Smooth muscle cell (in vitro differentiated cells): Measurements from ENCODE around the gene AGPAT3. TPM values are rescaled to one million over a fixed set of nuclear protein-coding genes. Genes with fewer than 3 reads are reported as not detected.

Experiments
- DNase-seq: peaks from one replicate; lab custom pipeline; 2025; ENCODE audit not compliant: unreplicated experiment; lab: John Stamatoyannopoulos, UW
- H2AFZ ChIP-seq: fragments of 200-600 bp; sonication (generic); 2 replicates; pipeline ENCODE4 v1.6.0; 2016; ENCODE audit warnings: antibody characterized with exemption, low read depth, mild to moderate bottlenecking
- H3F3A ChIP-seq: fragments of 200-600 bp; sonication (generic); 2 replicates; pipeline ENCODE4 v1.6.0; 2017; ENCODE audit warnings: antibody characterized with exemption, low read depth
- H3K27ac ChIP-seq: fragments of 200-600 bp; sonication (generic); 2 replicates; pipeline ENCODE4 v1.5.1; 2016; ENCODE audit warnings: low read depth, mild to moderate bottlenecking
- H3K27me3 ChIP-seq: fragments of 200-600 bp; sonication (generic); 2 replicates; pipeline ENCODE4 v1.6.1; 2016; ENCODE audit warnings: low read depth, mild to moderate bottlenecking
- H3K36me3 ChIP-seq: fragments of 200-600 bp; sonication (generic); 2 replicates; pipeline ENCODE4 v1.5.1; 2016; ENCODE audit warnings: low read depth
- H3K4me1 ChIP-seq: fragments of 200-600 bp; sonication (generic); 2 replicates; pipeline ENCODE4 v1.5.1; 2016; ENCODE audit warnings: low read depth
- H3K4me2 ChIP-seq: fragments of 200-600 bp; sonication (generic); 2 replicates; pipeline ENCODE4 v1.6.0; 2016; ENCODE audit warnings: mild to moderate bottlenecking
- H3K4me3 ChIP-seq: fragments of 200-600 bp; sonication (generic); 2 replicates; pipeline ENCODE4 v1.5.1; 2016; ENCODE audit warnings: mild to moderate bottlenecking
- H3K79me2 ChIP-seq: fragments of 200-600 bp; sonication (generic); 2 replicates; pipeline ENCODE4 v1.6.0; 2016; ENCODE audit warnings: low read depth, mild to moderate bottlenecking
- H3K9ac ChIP-seq: fragments of 200-600 bp; sonication (generic); 2 replicates; pipeline ENCODE4 v1.6.0; 2016; ENCODE audit warnings: low read depth
- H3K9me3 ChIP-seq: fragments of 200-600 bp; sonication (generic); replicated peaks from 2 replicates; pipeline ENCODE4 v1.5.1; 2016; ENCODE audit warnings: low read depth
- H4K20me1 ChIP-seq: fragments of 200-600 bp; sonication (generic); 2 replicates; pipeline ENCODE4 v1.6.0; 2016; ENCODE audit warnings: low read depth
- CTCF ChIP-seq: fragments of 200-600 bp; sonication (generic); IDR thresholded peaks from 2 replicates; pipeline ENCODE4 v1.5.1; 2017; ENCODE audit warnings: borderline replicate concordance, mild to moderate bottlenecking, antibody characterized with exemption; ENCODE audit not compliant: insufficient read depth, poor library complexity, severe bottlenecking
- WGBS: methylation state at CpG from one replicate; pipeline ENCODE4 v1.1.7; 2016; ENCODE audit warnings: low lambda C conversion rate; 5-methylcytosine and 5-hydroxymethylcytosine counted together
- polyA plus RNA-seq: library from polyadenylated mRNA; unstranded; fragments of >200 nt; fragmentation: Nextera tagmentation; extraction: Ambion mirVana; gene quantifications from 2 replicates; pipeline ENCODE4 v1.2.1, GENCODE V29; 2016
- total RNA-seq: library from RNA; depleted of rRNA; stranded (reverse); fragments of >200 nt; gene quantifications from 2 replicates; pipeline ENCODE4 v1.2.3, GENCODE V29; 2014

The AGPAT3 gene
- total and polyA plus RNA-seq, 2 experiments from 2014 or later = 10.9 to 17.2 TPM

DNA sequence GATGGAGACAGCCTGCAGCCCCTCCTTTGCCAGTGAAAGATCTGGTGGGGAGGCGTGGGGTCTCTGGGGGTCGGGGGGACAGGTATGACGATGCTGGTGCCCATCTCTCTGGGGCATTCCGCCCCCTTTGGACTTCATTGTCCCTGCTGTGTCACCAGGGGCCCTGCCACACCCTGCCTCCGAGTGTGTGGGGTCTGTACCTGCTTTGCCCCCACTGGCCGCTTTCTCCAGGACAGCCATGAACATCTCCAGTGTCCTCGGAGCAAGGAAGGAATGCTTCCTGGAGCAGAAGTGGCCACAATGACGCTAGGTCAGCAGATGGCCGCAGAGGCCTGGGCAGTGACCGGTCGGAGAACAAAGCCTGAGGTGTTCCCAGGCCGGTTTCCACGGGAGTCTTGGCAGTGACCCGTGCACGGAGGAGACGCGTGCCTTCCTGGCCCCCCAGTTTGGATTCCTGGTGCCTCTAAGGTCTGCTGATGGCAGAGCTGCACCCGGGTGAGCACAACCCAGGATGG is 128.5 kb downstream of the AGPAT3 start:
- Histone ChIP-seq H4K20me1 (no peaks in the 10 kb centered on the region), H3K27me3 (no peaks in the 10 kb centered on the region), H3K36me3 (no peaks in the 10 kb centered on the region), H3F3A (no peaks in the 10 kb centered on the region), H3K9me3 (no peaks in the 10 kb centered on the region), H3K27ac (no peak overlapping the region), H3K4me2 (no peak overlapping the region), H3K79me2 (no peaks in the 10 kb centered on the region), H3K4me3 (no peak overlapping the region), H3K4me1 (no peaks in the 10 kb centered on the region), H2AFZ (no peak overlapping the region), H3K9ac (no peak overlapping the region)
- no peak for TF ChIP-seq CTCF
- no peak for DNase-seq
- 92% methylated on average over 18 of the region's 18 CpGs for WGBS

GRCh38 chr21:43994085-43994484 is 129.1 kb downstream of the AGPAT3 start:
- no peaks in the 10 kb centered on the region for H3K4me1 ChIP-seq
- no peak for DNase-seq
- no peak overlapping the region for H2AFZ ChIP-seq
- no peaks in the 10 kb centered on the region for H4K20me1 ChIP-seq
- H3K27ac ChIP-seq = no peak overlapping the region
- H3K36me3 ChIP-seq = no peaks in the 10 kb centered on the region
- H3K79me2 ChIP-seq = no peaks in the 10 kb centered on the region
- no peaks in the 10 kb centered on the region for H3F3A ChIP-seq
- WGBS = 83% methylated on average over 10 of the region's 11 CpGs
- H3K9me3 ChIP-seq = no peaks in the 10 kb centered on the region
- H3K4me2 ChIP-seq = no peak overlapping the region
- TF ChIP-seq CTCF = no peak
- H3K27me3 ChIP-seq = no peaks in the 10 kb centered on the region
- no peak overlapping the region for H3K9ac ChIP-seq
- H3K4me3 ChIP-seq = no peak overlapping the region

- Histone ChIP-seq H3K4me3 (no peak overlapping the region), H3K27ac (no peak overlapping the region), H3K79me2 (no peaks in the 10 kb centered on the region), H3K9ac (no peak overlapping the region), H4K20me1 (no peaks in the 10 kb centered on the region), H3K4me2 (no peak overlapping the region), H3K27me3 (no peaks in the 10 kb centered on the region), H3K9me3 (no peaks in the 10 kb centered on the region), H2AFZ (no peak overlapping the region), H3K36me3 (no peaks in the 10 kb centered on the region), H3K4me1 (no peaks in the 10 kb centered on the region), H3F3A (no peaks in the 10 kb centered on the region)
- DNase-seq = no peak
- no peak for TF ChIP-seq CTCF
- WGBS = 98% methylated on average over 9 of the region's 9 CpGs
Observed at GRCh38 chr21:43994646-43995045, 129.6 kb downstream of the AGPAT3 start.

DNA sequence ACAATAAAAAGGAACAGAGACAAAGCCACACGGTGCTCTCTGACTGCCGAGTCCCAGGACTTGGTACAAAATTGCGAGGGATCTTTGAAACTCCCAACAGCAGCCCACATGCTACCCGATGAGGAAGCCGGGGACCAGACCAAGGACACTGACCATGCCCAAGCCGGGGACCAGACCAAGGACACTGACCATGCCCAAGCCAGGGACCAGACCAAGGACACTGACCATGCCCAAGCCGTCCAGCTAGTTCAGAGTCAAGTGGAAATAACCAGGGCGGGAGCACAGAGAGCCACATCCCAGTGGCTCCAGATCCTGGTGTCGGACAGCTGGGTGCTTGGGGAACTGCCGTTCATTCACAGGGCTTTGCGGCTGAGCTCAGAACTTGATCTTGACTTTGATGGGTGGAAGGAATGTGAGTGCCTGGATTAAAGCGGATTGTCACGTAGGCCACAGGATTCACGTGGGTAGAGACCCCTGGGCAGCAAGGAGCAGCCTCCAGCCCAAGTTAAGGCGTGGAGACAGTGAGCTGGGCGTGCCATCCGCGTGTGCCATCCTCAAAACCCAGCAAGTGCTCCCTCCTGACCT is 130.6 kb downstream of the AGPAT3 start:
- H4K20me1 ChIP-seq = no peaks in the 10 kb centered on the region
- H3K79me2 ChIP-seq = no peaks in the 10 kb centered on the region
- H3K36me3 ChIP-seq = no peaks in the 10 kb centered on the region
- no peak overlapping the region for H3K4me3 ChIP-seq
- H3K9me3 ChIP-seq = no peaks in the 10 kb centered on the region
- no peaks in the 10 kb centered on the region for H3F3A ChIP-seq
- no peak overlapping the region for H2AFZ ChIP-seq
- DNase-seq = no peak
- H3K9ac ChIP-seq = no peak overlapping the region
- WGBS = 79% methylated on average over 18 of the region's 18 CpGs
- no peak for TF ChIP-seq CTCF
- no peak overlapping the region for H3K27ac ChIP-seq
- no peaks in the 10 kb centered on the region for H3K27me3 ChIP-seq
- no peak overlapping the region for H3K4me2 ChIP-seq
- H3K4me1 ChIP-seq = no peaks in the 10 kb centered on the region
